ENCODE results near the gene THBS2. TPM values are rescaled to one million over a fixed set of nuclear protein-coding genes. Genes with fewer than 3 reads are reported as not detected.

Gene THBS2
- total RNA-seq, 1 experiment from 2014 or later, result not detected

GRCh38 chr6:169243186-169243585 is 10.5 kb downstream of the THBS2 start:
- CTCF ChIA-PET, result no interaction called here

GRCh38 chr6:169241688-169242350 is 11.8 kb downstream of the THBS2 start:
- H3K27me3 ChIP-seq (ENCODE audit: insufficient read depth, low read depth), result peaks cover 71% of the 10 kb centered on the region
- H2AFZ ChIP-seq, result no peak overlapping the region
- H3K36me3 ChIP-seq (ENCODE audit: low read depth), result no peaks in the 10 kb centered on the region
- no peaks in the 10 kb centered on the region for H3F3A ChIP-seq (ENCODE audit: insufficient read depth, low read depth)
- no peaks in the 10 kb centered on the region for H3K4me1 ChIP-seq (replicated peaks; ENCODE audit: insufficient read depth)
- intact Hi-C loops (cut with micrococcal nuclease; ENCODE audit: unreplicated experiment), result no loop called here
- H3K79me2 ChIP-seq (ENCODE audit: low read depth), result no peaks in the 10 kb centered on the region
- BruUV-seq (replicated peaks), result no TSS peak
- no peaks in the 10 kb centered on the region for H3K9me3 ChIP-seq (ENCODE audit: insufficient read depth, low read depth)
- H4K20me1 ChIP-seq (ENCODE audit: insufficient read depth), result no peaks in the 10 kb centered on the region
- no peaks in the 10 kb centered on the region for H3K9me2 ChIP-seq (ENCODE audit: insufficient read depth)
- no peak overlapping the region for H3K4me3 ChIP-seq
- TF ChIP-seq EZH2 (IDR thresholded peaks at IDR 0.05; ENCODE audit: low read depth) (no peak), CTCF (conservative IDR thresholded peaks at IDR 0.05) (no peak)
- H3K4me2 ChIP-seq, result no peak overlapping the region
- no peak overlapping the region for H3K27ac ChIP-seq
- ChIA-PET CTCF (no interaction called here), POLR2A (ENCODE audit: unreplicated experiment) (no interaction called here)
- no peak for DNase-seq

More at GRCh38 chr6:169243186-169243585, 10.5 kb downstream of the THBS2 start:
- H3K79me2 ChIP-seq (ENCODE audit: low read depth), result no peaks in the 10 kb centered on the region
- no peak overlapping the region for H3K4me2 ChIP-seq
- no peak overlapping the region for H2AFZ ChIP-seq
- H3K27ac ChIP-seq, result no peak overlapping the region
- no peaks in the 10 kb centered on the region for H3K36me3 ChIP-seq (ENCODE audit: low read depth)
- H4K20me1 ChIP-seq (ENCODE audit: insufficient read depth), result no peaks in the 10 kb centered on the region
- POLR2A ChIA-PET (ENCODE audit: unreplicated experiment), result no interaction called here
- H3K4me1 ChIP-seq (replicated peaks; ENCODE audit: insufficient read depth), result no peaks in the 10 kb centered on the region
- H3K9me2 ChIP-seq (ENCODE audit: insufficient read depth), result no peaks in the 10 kb centered on the region
- H3K4me3 ChIP-seq, result no peak overlapping the region
- H3K9me3 ChIP-seq (ENCODE audit: insufficient read depth, low read depth), result no peaks in the 10 kb centered on the region
- TF ChIP-seq EZH2 (IDR thresholded peaks at IDR 0.05; ENCODE audit: low read depth), result no peak
- peaks cover 62% of the 10 kb centered on the region for H3K27me3 ChIP-seq (ENCODE audit: insufficient read depth, low read depth)
- no peak for DNase-seq
- intact Hi-C loops (cut with micrococcal nuclease; ENCODE audit: unreplicated experiment), result no loop called here
- BruUV-seq (replicated peaks), result no TSS peak
- H3F3A ChIP-seq (ENCODE audit: insufficient read depth, low read depth), result no peaks in the 10 kb centered on the region

- Histone ChIP-seq H4K20me1 (ENCODE audit: insufficient read depth) (no peaks in the 10 kb centered on the region), H3K4me1 (replicated peaks; ENCODE audit: insufficient read depth) (no peaks in the 10 kb centered on the region), H3K36me3 (ENCODE audit: low read depth) (no peaks in the 10 kb centered on the region), H3K4me2 (no peak overlapping the region), H3K27me3 (ENCODE audit: insufficient read depth, low read depth) (peaks cover 71% of the 10 kb centered on the region), H2AFZ (no peak overlapping the region), H3F3A (ENCODE audit: insufficient read depth, low read depth) (no peaks in the 10 kb centered on the region), H3K4me3 (no peak overlapping the region), H3K9me3 (ENCODE audit: insufficient read depth, low read depth) (no peaks in the 10 kb centered on the region), H3K9me2 (ENCODE audit: insufficient read depth) (no peaks in the 10 kb centered on the region), H3K27ac (no peak overlapping the region), H3K79me2 (ENCODE audit: low read depth) (no peaks in the 10 kb centered on the region)
- intact Hi-C loops (cut with micrococcal nuclease; ENCODE audit: unreplicated experiment), result no loop called here
- TF ChIP-seq CTCF (conservative IDR thresholded peaks at IDR 0.05) (no peak), EZH2 (IDR thresholded peaks at IDR 0.05; ENCODE audit: low read depth) (no peak)
- ChIA-PET CTCF (no interaction called here), POLR2A (ENCODE audit: unreplicated experiment) (no interaction called here)
- no TSS peak for BruUV-seq (replicated peaks)
- no peak for DNase-seq
Observed at GRCh38 chr6:169240591-169241390, 12.9 kb downstream of the THBS2 start.
